ENCODE measurements around the gene ATP11A.
"Not testable (repeated sequence)": the region's sequence is repeated elsewhere in the genome, so short reads cannot be mapped to it uniquely, and the experiment has no call there.

Gene ATP11A

GRCh38 chr13:112779856-112780604 is 90.2 kb downstream of the ATP11A start:
- DNase-seq, result no peak

- DNase-seq, result peak; percentile 36
Observed at GRCh38 chr13:112781287-112781686, 91.4 kb downstream of the ATP11A start.

- DNase-seq, result peak; percentile 38
Observed at GRCh38 chr13:112781881-112782361, 92.1 kb downstream of the ATP11A start.

- DNase-seq, result peak; percentile 52
Observed at GRCh38 chr13:112782429-112783010, 92.7 kb downstream of the ATP11A start.

GRCh38 chr13:112783135-112783977 is 93.5 kb downstream of the ATP11A start:
- peak; percentile 44 for DNase-seq

- peak; percentile 40 for DNase-seq
Observed at GRCh38 chr13:112783978-112784371, 94.1 kb downstream of the ATP11A start.

- peak; percentile 43 for DNase-seq
Observed at GRCh38 chr13:112784811-112785482, 95.1 kb downstream of the ATP11A start.

- DNase-seq, result peak; percentile 31
Observed at GRCh38 chr13:112785483-112785856, 95.6 kb downstream of the ATP11A start.

- not testable (repeated sequence) for DNase-seq
Observed at GRCh38 chr13:112786810-112787209, 97.0 kb downstream of the ATP11A start.

GRCh38 chr13:112790735-112791641 is 101.2 kb downstream of the ATP11A start:
- peak; percentile 41 for DNase-seq

GRCh38 chr13:112791663-112792440 is 102.0 kb downstream of the ATP11A start:
- peak; percentile 43 for DNase-seq

- DNase-seq, result peak; percentile 25
Observed at GRCh38 chr13:112792511-112792910, 102.7 kb downstream of the ATP11A start.

GRCh38 chr13:112793545-112794445 is 104.0 kb downstream of the ATP11A start:
- peak; percentile 43 for DNase-seq

- DNase-seq, result peak; percentile 4
Observed at GRCh38 chr13:112795277-112795676, 105.4 kb downstream of the ATP11A start.

GRCh38 chr13:112796190-112796915 is 106.5 kb downstream of the ATP11A start:
- DNase-seq, result peak; percentile 21

- DNase-seq, result peak; percentile 48
Observed at GRCh38 chr13:112799394-112799793, 109.6 kb downstream of the ATP11A start.

- DNase-seq, result no peak
Observed at GRCh38 chr13:112800057-112800456, 110.2 kb downstream of the ATP11A start.

GRCh38 chr13:112800807-112801206 is 111.0 kb downstream of the ATP11A start:
- DNase-seq, result not testable (repeated sequence)

GRCh38 chr13:112802802-112803195 is 113.0 kb downstream of the ATP11A start:
- DNase-seq, result peak; percentile 12

Measured in islet precursor cell (in vitro differentiated cells).